H1 (cell line): Measurements from ENCODE around the gene PATE2. TPM values are rescaled to one million over a fixed set of nuclear protein-coding genes. Genes with fewer than 3 reads are reported as not detected.

Experiments
- polyA plus RNA-seq, 7 experiments: library from polyadenylated mRNA; depleted of rRNA in 3 of 7; stranded (reverse) in 5 of 7; unstranded in 2 of 7; fragments of >200 nt in 5 of 7; fragments of 200-250 nt in 2 of 7; gene quantifications; 1 replicate in 5 of 7; 2 replicates in 1 of 7; 4 replicates in 1 of 7; pipeline versions ENCODE4 v1.2.1 to v1.2.3, GENCODE V29; 2011 to 2013; ENCODE audit warnings: missing spikeins in 2 of 7, mixed read lengths in 2 of 7
- total RNA-seq: library from RNA; stranded (reverse); fragmentation: NEBNext Ultra II Directional; extraction: Animal tissue kit (Norgen Biotek cat#: 25700); gene quantifications from 2 replicates; pipeline ENCODE4 v1.2.1, GENCODE V29; 2021

PATE2 gene
- total and polyA plus RNA-seq, 2 of the 8 experiments (the other 6 are each of a cell fraction or from before 2014, with no cell fraction given): 0.14 TPM; not detected in 1

Other genes starting within 250 kb of the PATE2 start
- 130 and 135 TPM in 2 replicates for gene EI24, start 209.4 kb downstream of the PATE2 start, total RNA-seq
- 176 and 264 TPM in 2 replicates for gene EI24, start 209.4 kb downstream of the PATE2 start, polyA plus RNA-seq (2011; rRNA removed)
- gene STT3A, start 186.0 kb downstream of the PATE2 start, total RNA-seq: 173 and 175 TPM in 2 replicates
- 124 and 211 TPM in 2 replicates for gene STT3A, start 186.0 kb downstream of the PATE2 start, polyA plus RNA-seq (2011; rRNA removed)
- gene CHEK1, start 153.7 kb downstream of the PATE2 start, total RNA-seq: 133 and 139 TPM in 2 replicates
- gene CHEK1, start 153.7 kb downstream of the PATE2 start, polyA plus RNA-seq (2011; rRNA removed): 24.1 and 37.7 TPM in 2 replicates
- not detected in 2 replicates for gene ACRV1, start 98.0 kb downstream of the PATE2 start, total RNA-seq
- 0.06 TPM in 1 of 2 replicates, not detected in the other for gene ACRV1, start 98.0 kb downstream of the PATE2 start, polyA plus RNA-seq (2011; rRNA removed)
- gene PATE1, start 32.5 kb downstream of the PATE2 start, total RNA-seq: not detected in 2 replicates
- gene PATE1, start 32.5 kb downstream of the PATE2 start, polyA plus RNA-seq (2011; rRNA removed): not detected in 2 replicates
- gene PATE3, start 9.3 kb upstream of the PATE2 start, total RNA-seq: not detected in 2 replicates
- gene PATE3, start 9.3 kb upstream of the PATE2 start, polyA plus RNA-seq (2011; rRNA removed): not detected in 2 replicates
- gene PATE4, start 54.5 kb upstream of the PATE2 start, total RNA-seq: not detected in 2 replicates
- not detected in 2 replicates for gene PATE4, start 54.5 kb upstream of the PATE2 start, polyA plus RNA-seq (2011; rRNA removed)
- 11.6 and 12.6 TPM in 2 replicates for gene HYLS1, start 108.8 kb upstream of the PATE2 start, total RNA-seq
- 2.3 and 5.1 TPM in 2 replicates for gene HYLS1, start 108.8 kb upstream of the PATE2 start, polyA plus RNA-seq (2011; rRNA removed)
- gene PUS3, start 124.4 kb upstream of the PATE2 start, total RNA-seq: 20.0 and 22.6 TPM in 2 replicates
- gene PUS3, start 124.4 kb upstream of the PATE2 start, polyA plus RNA-seq (2011; rRNA removed): 4.8 and 8.7 TPM in 2 replicates
- gene DDX25, start 125.7 kb upstream of the PATE2 start, total RNA-seq: 16.3 and 17.9 TPM in 2 replicates
- 12.4 and 17.6 TPM in 2 replicates for gene DDX25, start 125.7 kb upstream of the PATE2 start, polyA plus RNA-seq (2011; rRNA removed)
- not detected in 2 replicates for gene VSIG10L2, start 167.2 kb upstream of the PATE2 start, total RNA-seq
- gene VSIG10L2, start 167.2 kb upstream of the PATE2 start, polyA plus RNA-seq (2011; rRNA removed): not detected in 2 replicates